ENCODE data around the gene RPN1. TPM values are rescaled to one million over a fixed set of nuclear protein-coding genes. Genes with fewer than 3 reads are reported as not detected.
A peak's percentile ranks its signal among the peaks of the same experiment; 100 is the strongest.

The RPN1 gene
- total and polyA plus RNA-seq, 2 of the 8 experiments (the other 6 are each of a cell fraction or from before 2014, with no cell fraction given): 165 to 211 TPM

DNA sequence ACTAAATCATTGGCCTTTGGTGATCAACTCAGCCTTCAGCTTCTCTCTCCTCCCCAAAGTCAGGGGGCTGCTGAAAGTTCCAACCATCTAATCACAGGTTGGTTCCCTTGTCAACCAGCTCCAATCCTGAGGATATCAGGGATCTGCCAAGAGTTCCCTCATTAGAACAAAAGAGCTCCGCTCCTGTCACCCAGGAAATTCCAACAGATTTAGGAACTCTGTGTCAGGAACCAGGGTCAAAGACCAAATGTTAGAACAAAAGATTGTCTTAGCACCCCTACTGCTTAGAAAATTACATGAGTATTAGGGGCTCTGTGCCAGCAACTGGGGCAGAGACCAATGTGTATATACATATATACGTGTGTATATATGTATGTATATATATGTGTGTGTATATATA is 43.1 kb upstream of the RPN1 start:
- Histone ChIP-seq H4K20me1 (replicated peaks in 1 of 2; ENCODE audit: control insufficient read depth in 1 of 2, insufficient read depth in 2 of 2, low read length in 2 of 2) (no peaks in the 10 kb centered on the region), H3K18ac (ENCODE audit: extremely low read depth, low read length) (no peak overlapping the region), H3K27ac (ENCODE audit: low read depth, low read length) (no peak overlapping the region), H2BK15ac (ENCODE audit: low read length) (no peak overlapping the region), H3K56ac (replicated peaks; ENCODE audit: insufficient read length, low read depth, low read length) (no peak overlapping the region), H3K4me1 (replicated peaks in 1 of 4; ENCODE audit: control insufficient read depth in 3 of 4, insufficient read depth in 4 of 4, low read length in 3 of 4) (no peaks in the 10 kb centered on the region), H4K8ac (ENCODE audit: extremely low read depth, insufficient read depth, low read length) (no peak overlapping the region), H3K79me2 (ENCODE audit: control insufficient read depth in 1 of 2, insufficient read depth in 2 of 2, low read length in 2 of 2) (no peaks in the 10 kb centered on the region), H2AFZ (ENCODE audit: low read length) (peak overlapping the region; percentile 4; the same call in 1 of the 2 replicates), H3K4me3 (ENCODE audit: extremely low read depth in 1 of 4, insufficient read depth in 2 of 4, low read depth in 3 of 4, low read length in 4 of 4) (no peak overlapping the region), H4K5ac (ENCODE audit: insufficient read length, low read depth, low read length) (no peak overlapping the region), H3K9ac (replicated peaks in 1 of 4; ENCODE audit: extremely low read depth in 1 of 4, low read depth in 3 of 4, low read length in 3 of 4) (no peak overlapping the region), H3K79me1 (ENCODE audit: low read depth, low read length) (no peaks in the 10 kb centered on the region), H2BK20ac (ENCODE audit: low read length) (no peak overlapping the region), H3K9me3 (ENCODE audit: insufficient read depth in 2 of 2, low read depth in 1 of 2, low read length in 1 of 2) (no peaks in the 10 kb centered on the region), H2BK5ac (ENCODE audit: low read depth, low read length) (no peak overlapping the region), H2AK5ac (ENCODE audit: low read depth, low read length) (no peak overlapping the region), H3K36me3 (ENCODE audit: control insufficient read depth in 2 of 4, insufficient read depth in 4 of 4, low read length in 3 of 4) (no peaks in the 10 kb centered on the region), H3K4ac (replicated peaks; ENCODE audit: insufficient read length, low read depth, low read length) (no peak overlapping the region), H3K4me2 (ENCODE audit: insufficient read depth in 1 of 2, low read depth in 2 of 2, low read length in 2 of 2) (no peak overlapping the region), H2BK120ac (replicated peaks; ENCODE audit: low read depth, low read length) (no peak overlapping the region), H4K91ac (replicated peaks; ENCODE audit: insufficient read length, low read length) (no peak overlapping the region), H3K23ac (ENCODE audit: insufficient read length) (no peak overlapping the region), H3K23me2 (ENCODE audit: low read depth, low read length) (peaks cover 1% of the 10 kb centered on the region; the same call in 1 of the 2 replicates), H3K27me3 (replicated peaks in 1 of 4; ENCODE audit: control insufficient read depth in 3 of 4, extremely low read depth in 1 of 4, insufficient read depth in 3 of 4, low read length in 3 of 4) (peaks cover 0 to 4% (median under 1%) of the 10 kb centered on the region in 4 experiments; a peak in 2 of 7 replicates), H2BK12ac (ENCODE audit: low read depth, low read length) (no peak overlapping the region), H3K14ac (ENCODE audit: insufficient read length) (no peak overlapping the region)
- ChIA-PET CTCF (ENCODE audit: partially characterized antibody) (interaction anchor here (0.8 to 4.8 kb wide), 5 partner anchors 12 to 92 kb away, joined by 3 to 36 read pairs (median 5); no protein-coding TSS in a partner anchor), POLR2A (ENCODE audit: partially characterized antibody) (interaction anchor here (1.7 to 6.0 kb wide), 3 partner anchors 12 to 32 kb away, joined by 3 to 47 read pairs (median 3); no protein-coding TSS in a partner anchor)
- FAIRE-seq: no peak
- DNase-seq (ENCODE audit: low read depth in 1 of 2, low spot score in 2 of 2): no peak
- no peak for TF ChIP-seq SUZ12 (IDR thresholded peaks at IDR 0.05; ENCODE audit: low read length)
- WGBS, 2 experiments (ENCODE audit: extremely low coverage in 1 of 2, insufficient coverage in 1 of 2, insufficient read length in 1 of 2, insufficient replicate concordance in 2 of 2, low coverage in 1 of 2, low lambda C conversion rate in 2 of 2, missing lambda C conversion rate in 1 of 2): 85% methylated on average over 2 of the region's 2 CpGs; no CpG with 5 or more reads in 1 of the 2 experiments
